NCI-H1048 (cell line): ENCODE measurements around the gene UBE2I.

ENCODE experiments used
- DNase-seq: peaks from one replicate; lab custom pipeline; 2025; lab: John Stamatoyannopoulos, UW

The UBE2I gene

DNA sequence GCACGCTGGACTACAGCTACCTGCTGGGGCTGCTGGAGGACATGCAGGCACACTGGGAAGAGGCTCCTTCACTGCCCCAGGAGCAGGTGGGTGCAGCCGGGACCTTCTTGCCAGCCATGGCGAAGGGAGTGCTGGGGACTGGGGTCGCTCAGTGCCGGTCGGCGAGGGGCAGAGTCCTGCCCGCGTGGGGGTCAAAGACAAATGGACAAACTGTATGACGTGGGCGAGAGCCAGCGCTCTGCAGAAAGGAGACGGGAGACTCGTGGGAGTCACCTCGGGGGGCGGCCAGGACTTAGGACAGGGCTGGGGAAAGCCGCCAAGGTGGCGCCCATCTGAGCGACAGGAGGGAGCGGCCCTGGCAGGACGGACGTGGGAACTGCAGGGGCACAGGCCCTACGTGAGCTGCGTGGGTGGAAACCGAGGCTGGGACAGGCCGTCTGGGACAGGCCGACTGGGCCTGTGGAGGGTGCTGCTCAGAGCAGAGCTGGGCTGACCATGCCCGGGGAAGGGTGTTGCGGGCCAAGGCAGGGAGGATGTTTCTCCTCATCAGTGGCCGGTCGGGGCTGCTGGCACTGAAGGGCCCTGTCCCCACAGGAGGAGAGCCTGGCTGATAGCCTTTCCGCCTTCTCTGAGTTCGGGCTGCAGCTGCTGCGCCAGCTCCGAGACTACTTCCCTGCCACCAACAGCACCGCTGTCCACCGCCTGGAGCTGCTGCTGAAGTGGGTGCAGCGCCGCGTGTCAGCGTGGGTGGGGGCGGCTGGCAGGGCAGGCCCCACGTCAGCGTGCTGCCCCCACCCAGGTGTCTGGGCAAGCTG, 34.2 kb downstream of the UBE2I start:
- DNase-seq = no peak

DNA sequence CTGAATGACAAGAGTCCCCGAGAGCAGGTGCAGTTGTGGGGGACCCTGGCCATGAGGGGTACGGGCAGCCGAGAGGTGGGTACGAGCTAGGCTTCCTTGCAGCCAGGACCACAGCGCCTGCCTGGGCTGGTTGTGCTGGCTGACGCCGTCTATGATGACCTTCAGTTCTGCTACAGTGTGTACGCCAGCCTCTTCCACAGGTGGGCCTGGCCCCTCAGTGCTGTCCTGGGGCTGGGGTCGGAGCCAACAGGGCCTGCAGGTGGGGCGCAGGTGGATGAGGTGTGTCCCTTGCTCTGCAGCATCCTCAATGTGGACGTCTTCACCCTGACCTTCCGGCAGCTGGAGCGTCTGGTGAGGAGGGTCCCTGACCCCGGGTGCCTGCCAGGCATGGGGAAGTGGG, 35.1 kb downstream of the UBE2I start:
- no peak for DNase-seq

- no peak for DNase-seq
These were observed 35.7 kb downstream of the UBE2I start for GRCh38 chr16:1345087-1345486.

GRCh38 chr16:1345651-1346421, 36.4 kb downstream of the UBE2I start:
- DNase-seq = no peak

DNA sequence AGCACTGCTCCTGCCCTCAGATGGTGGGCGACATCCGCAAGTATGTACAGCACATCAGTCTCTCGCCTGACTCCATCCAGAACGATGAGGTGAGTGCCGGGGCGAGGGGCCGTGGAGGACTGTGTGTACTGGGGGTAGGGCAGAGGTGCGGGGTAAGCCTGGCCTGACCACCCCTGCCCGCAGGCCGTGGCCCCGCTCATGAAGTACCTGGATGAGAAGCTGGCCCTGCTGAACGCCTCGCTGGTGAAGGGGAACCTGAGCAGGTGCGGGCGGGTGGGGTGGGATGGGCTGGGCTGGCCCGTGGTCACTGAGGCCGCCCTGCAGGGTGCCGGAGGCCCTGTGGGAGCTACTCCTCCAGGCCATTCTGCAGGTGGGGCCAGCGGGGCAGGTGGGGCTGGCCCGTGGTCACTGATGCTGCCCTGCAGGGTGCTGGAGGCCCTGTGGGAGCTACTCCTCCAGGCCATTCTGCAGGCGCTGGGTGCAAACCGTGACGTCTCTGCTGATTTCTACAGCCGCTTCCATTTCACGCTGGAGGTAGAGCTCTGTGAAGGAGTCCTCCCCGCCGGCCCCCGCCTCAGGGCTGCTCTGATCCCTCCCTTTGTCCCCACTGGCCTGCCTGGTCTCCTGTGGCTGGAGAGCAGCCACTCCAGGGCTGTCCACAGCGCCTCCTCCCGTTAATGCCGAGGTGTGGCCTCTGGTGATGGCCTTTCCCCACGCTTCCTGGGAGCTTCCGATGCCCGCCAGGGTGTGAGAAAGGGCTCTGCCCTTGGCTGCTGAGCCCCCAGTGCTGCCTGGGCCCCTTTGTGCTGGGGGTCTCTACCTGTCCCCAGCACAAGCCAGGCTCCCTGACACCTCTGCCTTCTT, 37.2 kb downstream of the UBE2I start:
- no peak for DNase-seq

- DNase-seq = no peak
These were observed 37.9 kb downstream of the UBE2I start for GRCh38 chr16:1347286-1347855.

GRCh38 chr16:1347962-1348361, 38.5 kb downstream of the UBE2I start:
- no peak for DNase-seq

DNA sequence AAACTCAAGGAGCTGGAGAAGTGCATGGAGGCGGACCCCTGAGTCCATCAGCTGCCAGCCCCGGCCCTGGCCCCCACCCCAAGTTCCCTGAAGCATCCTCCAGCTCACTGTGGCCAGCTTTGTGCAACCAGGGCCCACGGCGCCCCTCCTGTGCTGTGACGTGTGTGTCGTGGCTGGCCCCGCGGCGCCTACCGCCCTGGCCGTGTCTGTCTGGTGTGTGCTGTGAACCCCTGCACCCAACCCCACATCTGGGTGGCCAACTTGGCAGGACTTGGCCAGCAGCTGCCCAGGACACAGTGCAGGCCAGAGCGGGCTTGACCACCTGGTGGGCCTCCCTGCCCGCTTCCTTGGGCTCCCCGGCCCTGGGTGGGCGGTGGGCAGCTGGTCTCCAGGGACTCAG, 39.0 kb downstream of the UBE2I start:
- DNase-seq = no peak

- no peak for DNase-seq
These were observed 39.5 kb downstream of the UBE2I start for GRCh38 chr16:1348926-1349325.

DNA sequence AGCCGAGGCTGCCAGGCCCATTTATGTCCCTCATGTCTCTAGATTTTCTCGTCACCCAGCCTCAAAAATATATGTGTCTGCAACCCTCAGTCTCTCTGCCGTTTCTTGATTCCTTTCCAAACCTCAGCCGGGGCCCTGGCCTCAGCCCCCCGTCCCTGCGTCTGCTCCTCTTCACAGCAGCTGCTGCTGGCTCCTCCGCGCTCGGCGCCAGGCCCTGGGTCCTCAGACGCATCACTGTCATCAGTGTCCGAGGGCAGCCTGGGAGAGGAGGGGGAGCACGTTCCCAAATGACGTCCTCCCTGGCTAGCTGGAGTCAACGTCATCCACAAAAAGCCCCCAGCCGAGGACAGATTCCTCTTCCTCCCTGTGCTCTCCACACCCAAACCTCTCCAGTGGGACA, 39.9 kb downstream of the UBE2I start:
- no peak for DNase-seq

GRCh38 chr16:1349951-1350350, 40.5 kb downstream of the UBE2I start:
- no peak for DNase-seq

DNA sequence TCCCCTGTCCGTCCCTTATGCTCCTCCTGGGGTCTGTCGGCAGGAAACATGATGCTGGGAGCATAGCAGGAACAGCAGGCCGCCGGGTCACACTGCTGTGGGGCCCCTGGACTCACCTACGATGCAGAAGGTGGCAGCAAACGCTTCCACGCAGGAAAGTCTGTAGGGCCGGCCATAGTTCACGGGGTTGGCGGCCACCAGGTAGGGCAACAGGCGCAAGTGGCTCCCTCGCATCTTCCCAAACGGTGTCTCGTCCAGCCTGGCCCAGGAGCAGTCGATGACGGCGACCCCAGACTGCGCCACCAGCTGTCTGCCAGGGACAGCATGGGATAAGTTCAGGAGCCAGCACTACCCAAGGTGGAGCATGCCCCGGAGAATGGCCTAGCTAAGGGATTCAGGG, 41.3 kb downstream of the UBE2I start:
- DNase-seq = no peak

DNA sequence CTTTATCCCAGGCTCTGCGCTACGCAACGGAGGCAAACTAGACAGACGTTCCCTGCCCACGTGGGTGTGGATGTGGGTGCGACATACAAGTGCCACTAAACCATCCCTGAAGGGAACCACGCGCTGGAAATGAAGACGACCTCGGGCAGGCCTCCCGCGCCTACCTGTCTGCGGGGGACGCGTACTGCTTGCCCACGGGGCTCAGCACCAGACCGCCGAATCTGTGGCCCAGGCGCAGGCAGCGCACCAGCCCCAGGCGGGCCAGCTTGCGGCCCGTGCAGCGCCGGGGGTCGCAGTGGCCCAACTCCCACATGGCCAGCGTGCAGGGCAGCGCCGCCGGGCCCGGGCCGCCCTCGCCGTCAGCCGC, 41.8 kb downstream of the UBE2I start:
- DNase-seq = no peak

- DNase-seq = peak; percentile 27
These were observed 42.3 kb downstream of the UBE2I start, which contains the start of the genes GNPTG and TSR3 for GRCh38 chr16:1351582-1352362. GNPTG (plus strand) TSS chr16:1351931; CDS start chr16:1351966, 35 bp downstream. TSR3 (minus strand) TSS chr16:1351878; CDS start chr16:1351804, 74 bp downstream.

DNA sequence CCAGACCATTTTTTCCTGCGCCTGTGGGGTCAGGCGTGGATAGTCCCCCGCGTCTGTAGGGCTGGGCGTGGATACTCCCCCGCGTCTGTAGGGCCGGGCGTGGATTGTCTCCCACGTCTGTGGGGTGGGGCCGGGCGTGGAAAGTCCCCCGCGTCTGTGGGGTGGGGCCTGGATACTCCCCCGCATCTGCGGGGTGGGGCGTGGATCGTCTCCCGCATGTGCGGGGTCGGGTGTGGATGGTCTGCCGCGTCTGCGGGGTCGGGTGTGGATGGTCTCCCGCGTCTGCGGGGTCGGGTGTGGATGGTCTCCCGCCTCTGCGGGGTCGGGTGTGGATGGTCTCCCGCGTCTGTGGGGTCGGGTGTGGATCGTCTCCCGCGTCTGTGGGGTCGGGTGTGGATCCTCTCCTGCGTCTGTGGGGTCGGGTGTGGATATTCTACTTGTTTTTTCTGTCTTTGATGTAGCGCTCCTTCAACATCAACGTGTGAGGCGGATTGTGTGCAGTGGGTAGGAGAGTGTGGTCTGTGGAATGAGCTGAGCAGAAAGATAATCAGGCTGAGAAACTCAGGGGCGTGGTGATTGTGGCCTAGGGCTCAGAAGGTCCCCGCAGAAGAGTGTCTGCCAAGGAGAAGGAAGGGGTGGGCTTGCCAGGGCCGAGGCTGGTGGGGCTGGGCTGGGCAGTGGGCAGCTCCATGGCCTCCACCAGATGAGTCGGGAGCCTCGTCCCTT, 45.5 kb downstream of the UBE2I start:
- no peak for DNase-seq

DNA sequence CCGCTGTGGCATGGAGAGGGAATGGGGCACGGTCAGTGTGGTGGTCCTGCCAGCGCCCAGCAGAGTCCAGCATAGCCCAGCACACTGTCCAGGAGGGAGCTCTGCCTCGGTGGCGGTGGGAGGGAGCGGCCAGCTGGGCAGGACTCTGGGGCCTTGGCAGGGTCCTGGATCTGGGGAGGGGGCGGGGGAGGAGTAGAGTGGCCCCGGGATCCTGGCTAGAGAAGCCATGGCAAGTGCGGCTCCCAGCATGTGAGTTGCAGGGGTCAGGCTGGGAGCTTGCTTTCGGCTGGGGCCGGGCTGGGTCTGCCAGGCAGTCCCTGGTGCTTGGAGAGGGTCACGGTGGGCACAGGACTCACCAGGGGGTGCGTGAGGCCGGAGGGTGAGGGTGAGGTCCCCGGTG, 46.2 kb downstream of the UBE2I start:
- no peak for DNase-seq

DNA sequence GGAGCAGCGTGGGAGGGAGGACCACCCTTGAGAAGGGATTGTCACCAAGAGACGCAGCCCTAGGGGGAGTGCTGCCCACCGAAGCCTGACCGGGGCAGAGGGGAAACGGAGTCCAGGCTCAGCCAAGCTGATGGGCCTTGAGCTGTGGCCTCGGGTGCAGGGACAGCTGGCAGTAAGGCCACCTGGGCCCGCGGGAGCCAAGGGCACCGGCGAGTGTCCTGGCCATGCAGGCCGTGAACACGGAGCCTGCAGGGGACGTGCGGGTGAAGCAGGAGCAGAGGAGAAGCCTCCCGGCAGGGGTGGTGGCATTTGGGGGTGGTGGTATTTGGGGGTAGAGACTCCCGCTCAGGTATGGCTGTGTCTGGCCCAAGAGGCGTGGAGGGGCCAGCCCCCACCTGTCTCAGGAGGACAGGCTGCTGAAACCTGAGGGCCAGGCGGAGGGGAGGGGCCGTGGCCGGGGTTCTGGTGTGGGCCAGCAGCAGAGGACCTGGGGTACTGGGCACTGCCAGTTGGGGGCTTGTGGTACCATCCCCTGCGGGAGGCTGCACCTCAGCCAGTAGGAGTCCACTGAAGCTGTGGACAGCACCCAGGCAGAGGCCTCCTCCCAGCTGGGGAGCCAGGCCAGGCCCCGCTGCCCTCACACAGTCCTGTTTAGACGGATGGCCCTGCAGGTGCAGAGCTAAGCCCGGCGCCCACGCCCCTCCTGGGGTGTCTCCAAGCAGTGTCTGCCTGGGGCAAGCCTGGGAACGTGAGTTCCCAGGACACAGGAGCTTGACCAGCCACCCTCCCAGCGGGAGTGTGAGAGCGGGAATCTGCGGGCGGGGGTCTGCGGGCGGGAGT, 46.8 kb downstream of the UBE2I start:
- no peak for DNase-seq

DNA sequence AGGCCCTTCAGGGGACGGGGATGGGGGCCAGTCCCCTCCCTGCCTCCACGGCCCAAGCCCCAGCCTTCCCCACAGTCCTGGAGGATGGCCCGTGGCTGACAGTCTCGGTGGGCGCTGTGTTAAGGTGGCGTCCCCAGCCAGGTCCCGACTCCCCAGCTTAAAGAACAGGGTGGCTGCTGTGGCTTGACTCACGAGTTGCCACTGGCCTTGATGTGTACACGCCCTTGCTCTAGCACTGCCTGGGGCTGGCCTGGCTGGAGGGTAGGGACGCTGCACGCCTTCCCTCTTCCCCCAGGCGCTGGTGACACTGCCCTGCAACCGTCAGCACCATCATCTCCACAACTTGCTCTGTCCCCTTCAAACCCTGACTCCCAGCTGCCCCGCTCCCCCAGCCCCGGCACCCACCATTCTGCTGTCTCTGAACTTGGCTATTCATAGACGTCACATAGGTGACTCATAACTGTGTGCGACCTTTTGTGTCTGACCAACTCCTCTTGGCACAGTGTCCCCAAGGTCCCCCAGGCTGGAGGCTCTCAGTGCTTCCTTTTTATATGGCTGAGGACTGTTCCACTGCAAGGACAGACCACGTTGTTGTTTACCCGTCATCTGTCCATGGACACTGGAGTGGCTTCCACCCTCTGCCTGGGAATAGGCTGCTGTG, 48.6 kb downstream of the UBE2I start:
- no peak for DNase-seq
